ENCODE data around the gene IFT80.

IFT80 gene

GRCh38 chr3:160399125-160400029 is at the start of gene IFT80, which contains the start of gene SMC4:
IFT80 (minus strand) TSS chr3:160399225; CDS start chr3:160384600, 14,625 bp downstream.
SMC4 (plus strand) TSS chr3:160399650; CDS start chr3:160400827, 1,177 bp downstream.
- peak; percentile 99 for DNase-seq

GRCh38 chr3:160447544-160447943 is 48.5 kb upstream of the IFT80 start:
- no peak for DNase-seq

DNA sequence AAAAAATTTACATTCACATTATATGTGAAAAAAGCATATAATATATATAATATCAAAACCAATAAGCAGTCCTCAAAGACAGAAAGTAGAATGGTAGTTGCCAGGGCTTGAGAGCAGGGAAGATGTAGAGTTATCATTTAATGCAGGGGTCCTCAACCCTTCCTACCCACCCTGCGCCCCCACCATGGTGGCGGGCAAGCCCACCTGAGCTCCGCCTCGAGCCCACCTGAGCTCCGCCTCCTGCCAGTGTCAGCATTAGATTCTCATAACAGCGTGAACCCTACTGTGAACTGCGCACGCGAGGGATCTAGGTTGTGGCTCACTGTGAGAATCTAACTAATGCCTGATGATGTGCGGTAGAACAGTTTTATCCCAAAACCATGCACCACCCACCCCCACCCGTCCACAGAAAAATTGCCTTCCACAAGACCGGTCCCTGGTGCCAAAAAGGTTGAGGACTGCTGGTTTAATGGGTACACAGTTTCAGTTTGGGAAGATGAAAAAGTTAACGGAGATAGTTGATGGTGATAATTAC is 47.6 kb upstream of the IFT80 start:
- DNase-seq, result no peak

- no peak for DNase-seq
Measured at GRCh38 chr3:160445854-160446253, 46.8 kb upstream of the IFT80 start.

DNA sequence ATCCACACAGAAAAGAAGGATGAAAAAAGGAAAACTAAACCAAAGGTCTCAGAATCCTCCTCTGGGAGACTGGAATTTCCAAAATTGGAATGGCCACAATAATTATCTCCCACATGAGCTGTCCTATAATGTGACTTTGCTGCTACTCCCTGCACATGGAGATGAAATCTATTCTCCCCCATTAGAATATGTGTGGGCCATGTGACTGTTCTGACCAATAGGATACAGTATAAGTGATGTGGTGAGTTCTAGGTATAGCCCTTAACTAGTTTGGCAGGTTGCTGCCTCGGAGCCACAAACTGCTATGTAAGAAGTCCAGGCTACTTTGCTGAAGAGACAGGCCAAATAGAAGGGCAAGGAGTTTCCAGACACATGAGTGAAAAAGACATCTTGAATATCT is 45.4 kb upstream of the IFT80 start:
- no peak for DNase-seq

- no peak for DNase-seq
Measured at GRCh38 chr3:160440687-160441086, 41.7 kb upstream of the IFT80 start.

DNA sequence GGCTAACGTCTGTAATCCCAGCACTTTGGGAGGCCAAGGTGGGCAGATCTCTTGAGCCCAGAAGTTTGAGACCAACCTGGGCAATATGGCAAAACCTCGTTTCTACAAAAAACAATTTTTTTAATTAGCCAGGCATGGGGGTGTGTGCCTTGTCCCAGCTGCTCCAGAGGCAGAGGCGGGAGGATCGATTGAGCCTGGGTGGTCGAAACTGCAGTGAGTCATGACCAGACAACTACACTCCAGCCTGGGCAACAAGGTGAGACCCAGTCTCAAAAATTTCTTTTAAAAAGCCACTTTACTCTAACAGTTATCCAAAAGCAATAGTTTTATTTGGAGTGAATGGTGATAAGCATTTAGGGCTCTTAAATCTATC is 38.0 kb upstream of the IFT80 start:
- DNase-seq, result no peak

DNA sequence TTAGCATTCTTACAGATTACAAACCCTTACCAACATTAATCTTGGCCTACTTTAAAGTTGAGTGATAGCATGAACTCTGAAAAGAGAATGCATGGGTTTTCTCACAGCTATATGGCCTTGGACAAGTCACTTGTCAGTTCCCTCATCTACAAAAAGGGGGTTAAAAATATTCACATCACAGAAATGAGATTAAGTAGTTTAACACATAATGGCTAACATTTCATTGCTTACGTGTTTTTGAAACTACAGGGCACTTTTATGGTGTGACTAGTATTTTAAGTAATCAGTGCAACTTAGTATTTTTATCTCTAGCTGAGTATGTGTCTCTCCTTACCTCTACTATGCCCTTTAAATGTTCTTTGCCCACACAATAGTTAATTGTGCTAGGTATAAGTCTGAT is 36.7 kb upstream of the IFT80 start:
- DNase-seq, result no peak

- no peak for DNase-seq
Measured at GRCh38 chr3:160435095-160435494, 36.1 kb upstream of the IFT80 start.

- no peak for DNase-seq
Measured at GRCh38 chr3:160434071-160434470, 35.0 kb upstream of the IFT80 start.

- DNase-seq, result no peak
Measured at GRCh38 chr3:160427832-160428424, 28.9 kb upstream of the IFT80 start.

DNA sequence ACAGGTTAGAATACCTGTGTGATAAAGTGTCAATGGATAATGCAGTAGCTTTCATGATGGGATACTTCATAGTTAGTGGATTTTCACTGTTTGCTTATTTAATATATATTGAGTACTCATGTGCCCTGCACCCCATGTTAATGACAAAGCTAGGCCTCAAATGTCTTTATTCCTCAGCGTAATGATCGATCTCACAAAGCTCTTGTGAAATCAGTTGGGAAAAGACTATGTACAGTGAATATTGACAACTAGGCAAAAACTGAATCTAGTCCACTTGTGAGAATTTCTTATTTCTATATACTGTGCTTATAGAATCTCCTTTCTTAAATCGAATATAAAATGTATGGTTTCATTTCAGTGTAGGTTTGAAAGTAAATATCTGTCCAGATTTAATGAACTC is 18.3 kb upstream of the IFT80 start:
- DNase-seq, result no peak

- peak; percentile 40 for DNase-seq
Measured at GRCh38 chr3:160413613-160414248, 14.7 kb upstream of the IFT80 start.

- DNase-seq, result no peak
Measured at GRCh38 chr3:160412477-160412876, 13.5 kb upstream of the IFT80 start.

GRCh38 chr3:160409812-160410610 is 11.0 kb upstream of the IFT80 start:
- DNase-seq, result no peak

DNA sequence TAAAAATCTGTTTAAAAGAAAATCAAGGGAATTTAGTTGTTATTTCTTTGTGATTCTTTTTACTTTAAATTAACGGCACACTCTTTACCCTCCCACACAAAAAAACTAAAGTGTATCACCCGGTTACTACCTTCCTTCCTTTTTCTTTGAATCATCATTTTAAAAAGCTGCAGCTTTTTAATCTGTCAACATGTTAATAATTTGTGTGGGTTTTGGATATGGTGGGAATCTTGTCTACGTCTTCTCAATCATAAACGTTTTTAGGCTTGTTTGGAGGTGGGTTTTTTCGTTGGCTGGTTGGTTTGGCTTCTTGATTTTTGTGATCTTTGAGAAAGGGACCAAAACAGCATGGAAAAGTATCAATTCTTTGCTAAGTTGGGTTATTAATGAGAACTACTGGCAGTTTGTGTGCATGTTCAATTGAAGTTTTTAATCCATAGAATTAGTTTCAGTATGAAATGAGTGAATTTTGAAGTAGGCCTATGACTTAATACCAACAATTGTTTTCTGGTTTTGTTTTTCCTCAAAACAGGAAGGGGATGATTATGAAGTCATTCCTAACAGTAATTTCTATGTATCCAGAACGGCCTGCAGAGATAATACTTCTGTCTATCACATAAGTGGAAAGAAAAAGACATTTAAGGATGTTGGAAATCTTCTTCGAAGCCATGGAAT is 4.9 kb upstream of the IFT80 start:
- DNase-seq, result no peak

- DNase-seq, result no peak
Measured at GRCh38 chr3:160403028-160403545, 4.1 kb upstream of the IFT80 start.

- no peak for DNase-seq
Measured at GRCh38 chr3:160402221-160403027, 3.4 kb upstream of the IFT80 start.

- DNase-seq, result peak; percentile 49
Measured at GRCh38 chr3:160401291-160402095, 2.5 kb upstream of the IFT80 start.

GRCh38 chr3:160400702-160401150 is 1.7 kb upstream of the IFT80 start:
- peak; percentile 74 for DNase-seq

All from retina (tissue), 1 donor.